Stimulated activated CD8-positive, alpha-beta memory T cell treated with anti-CD3 and anti-CD28 coated beads, Interleukin-15, amount 100 ng/mL, for 24 hours (primary cell): Measurements from ENCODE around the gene PTGIS.

ENCODE experiments used
- DNase-seq: peaks from one replicate; pipeline ENCODE4 v3.0.0-alpha.2; 2020; ENCODE audit warnings: low read depth

The PTGIS gene

DNA sequence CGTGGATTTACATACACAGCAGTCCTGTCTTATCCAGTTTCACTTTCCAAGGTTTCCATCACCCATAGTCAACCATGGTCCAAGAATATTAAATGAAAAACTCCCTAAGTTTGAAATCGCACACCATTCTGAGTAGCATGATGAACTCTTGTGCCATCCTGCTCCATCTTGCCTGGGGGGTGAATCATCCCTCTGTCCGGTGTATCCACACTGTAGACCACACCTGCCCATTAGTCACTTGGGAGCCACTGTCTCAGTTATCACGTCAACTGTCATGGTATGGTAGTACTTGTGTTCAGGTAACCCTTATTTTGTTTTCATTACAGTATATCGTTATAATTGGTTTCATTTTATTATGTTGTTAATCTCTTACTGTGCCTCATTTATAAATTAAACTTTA, 38.5 kb downstream of the PTGIS start:
- no peak for DNase-seq

- no peak for DNase-seq
These were observed 41.4 kb downstream of the PTGIS start for GRCh38 chr20:49526568-49526967.

GRCh38 chr20:49526056-49526455, 41.9 kb downstream of the PTGIS start:
- no peak for DNase-seq

DNA sequence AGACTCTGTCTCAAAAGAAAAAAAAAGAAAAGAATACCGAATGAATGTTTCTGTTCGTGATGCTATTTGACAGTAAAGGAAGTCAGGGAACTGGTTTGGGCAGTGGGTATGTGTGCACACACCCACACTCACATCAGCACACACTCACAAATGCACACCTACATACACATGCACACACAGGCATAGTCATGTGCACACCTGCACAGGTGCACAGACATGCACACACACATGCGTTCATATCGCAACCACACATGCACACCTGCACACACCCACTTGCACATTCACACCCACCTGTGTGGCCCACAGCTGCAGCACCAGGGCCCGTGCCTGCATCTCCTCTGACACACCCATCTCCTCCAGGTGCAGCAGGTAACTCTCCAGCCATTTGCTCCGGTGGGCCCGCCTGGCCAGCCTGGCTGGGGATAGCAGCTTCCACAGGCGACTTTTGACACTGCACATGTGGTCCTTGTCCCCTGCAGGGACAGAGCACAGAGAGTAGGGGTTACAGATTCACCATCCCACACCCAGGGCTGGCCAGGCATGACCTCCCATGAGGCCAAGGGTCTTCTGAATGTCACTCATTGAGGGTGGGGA, 44.1 kb downstream of the PTGIS start:
- no peak for DNase-seq

DNA sequence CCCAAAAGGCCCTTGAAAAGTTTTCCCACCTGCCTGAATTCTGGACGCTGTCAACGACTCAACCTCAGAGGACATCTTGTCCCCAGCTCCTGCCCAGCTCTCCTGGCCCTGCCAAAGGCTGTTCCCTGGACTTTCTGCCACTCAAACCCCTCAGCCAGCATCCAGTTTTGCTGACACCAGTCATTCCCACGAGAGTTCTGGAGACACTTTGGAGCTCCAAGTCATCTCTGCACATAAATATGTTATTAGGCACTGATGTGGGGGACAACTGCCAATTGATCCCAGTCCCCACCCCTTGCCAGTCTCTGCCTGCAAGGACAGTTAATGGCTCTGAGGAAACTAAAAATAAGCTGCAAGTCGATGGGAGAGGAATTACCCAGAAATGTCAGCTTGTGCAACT, 46.6 kb downstream of the PTGIS start:
- no peak for DNase-seq

- no peak for DNase-seq
These were observed 48.1 kb downstream of the PTGIS start for GRCh38 chr20:49519777-49520359.

- DNase-seq = no peak
These were observed 48.7 kb downstream of the PTGIS start for GRCh38 chr20:49519212-49519712.

DNA sequence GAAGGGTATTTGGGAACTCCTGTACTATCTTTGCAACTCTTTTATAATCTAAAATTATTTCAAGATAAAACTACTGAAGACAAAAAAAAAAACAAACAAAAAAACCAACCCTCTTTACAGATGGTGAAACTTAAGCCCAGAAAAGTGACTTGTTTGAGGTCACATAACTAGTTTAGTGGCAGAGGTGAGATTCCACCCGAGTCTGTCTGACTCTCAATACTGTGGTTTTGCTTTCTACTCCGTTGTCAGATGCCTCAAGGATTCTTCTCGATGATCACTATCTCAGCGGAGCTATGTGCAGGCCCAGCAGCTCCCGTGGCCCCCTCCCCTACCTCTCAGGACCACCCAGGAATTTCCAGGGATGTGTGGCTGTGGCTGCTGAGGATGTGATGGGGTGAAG, 49.4 kb downstream of the PTGIS start:
- no peak for DNase-seq

GRCh38 chr20:49517805-49518100, 50.2 kb downstream of the PTGIS start:
- DNase-seq = no peak

- no peak for DNase-seq
These were observed 50.8 kb downstream of the PTGIS start for GRCh38 chr20:49516916-49517804.

DNA sequence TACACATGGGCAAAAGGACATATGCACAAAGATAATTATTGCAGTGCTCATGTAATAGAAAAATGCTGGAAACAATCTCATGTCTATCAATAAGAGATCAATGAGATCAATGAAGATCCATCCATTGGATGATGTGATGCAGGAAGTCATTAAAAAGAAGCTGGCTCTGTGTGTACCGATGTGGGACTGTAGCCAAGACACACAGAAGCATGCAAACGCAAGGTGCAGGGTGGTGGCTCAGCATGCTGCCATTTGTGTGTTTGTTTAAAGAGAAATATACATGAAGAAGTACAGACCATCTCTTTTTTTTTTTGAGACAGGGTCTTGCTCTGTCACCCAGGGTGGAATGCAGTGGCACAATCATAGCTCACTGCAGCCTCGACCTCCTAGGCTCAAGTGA, 52.4 kb downstream of the PTGIS start:
- DNase-seq = no peak

- DNase-seq = no peak
These were observed 54.4 kb downstream of the PTGIS start for GRCh38 chr20:49513517-49513916.

DNA sequence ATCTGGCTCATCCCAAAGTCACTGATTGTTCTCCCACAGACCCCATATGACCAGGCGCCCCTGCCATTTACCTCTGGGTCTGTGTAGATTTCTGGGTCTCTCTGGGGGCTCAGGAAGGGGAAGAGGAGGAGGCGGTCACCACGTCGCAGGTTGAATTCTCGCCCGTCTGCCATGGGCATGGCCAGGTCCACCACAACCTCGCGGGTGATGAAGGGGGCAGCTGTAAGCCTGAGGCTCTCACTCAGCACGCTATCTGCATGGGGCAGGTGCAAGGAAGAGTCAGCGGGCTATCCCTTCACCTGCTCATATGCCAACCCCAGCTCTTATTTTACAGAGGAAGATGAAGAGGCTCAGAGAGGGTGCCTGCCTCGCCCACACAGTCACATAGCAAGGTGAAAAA, 54.9 kb downstream of the PTGIS start:
- no peak for DNase-seq

DNA sequence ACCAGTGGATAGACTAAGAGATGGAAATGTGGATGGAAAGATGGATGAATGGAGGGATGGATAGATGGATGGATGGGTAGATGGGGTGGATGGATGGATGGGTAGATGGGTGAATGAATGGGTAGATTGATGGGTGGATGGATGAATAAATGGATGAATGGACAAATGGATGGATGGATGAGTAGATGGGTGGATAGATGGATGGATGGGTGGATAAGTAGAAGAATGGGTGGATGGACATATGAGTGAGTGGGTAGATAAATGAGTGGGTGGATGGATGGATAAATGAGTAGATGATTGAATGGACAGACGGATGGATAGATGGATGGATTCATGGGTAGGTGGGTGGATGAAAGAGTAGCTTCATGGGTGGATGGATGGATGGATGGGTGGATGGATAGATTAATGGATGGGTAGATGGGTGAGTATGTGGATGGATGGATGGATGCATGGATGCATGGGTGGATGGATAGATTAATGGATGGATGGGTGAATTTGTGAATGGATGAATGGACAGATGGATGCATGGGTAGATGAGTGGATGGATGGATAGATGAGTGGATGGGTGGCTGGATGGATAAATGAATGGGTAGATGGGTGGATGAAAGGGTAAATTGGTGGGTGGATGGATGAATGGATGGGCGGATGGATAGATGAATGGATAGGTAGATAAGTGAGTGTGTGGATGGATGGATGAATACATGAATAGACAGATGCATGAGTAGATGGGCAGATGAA, 56.0 kb downstream of the PTGIS start:
- no peak for DNase-seq

DNA sequence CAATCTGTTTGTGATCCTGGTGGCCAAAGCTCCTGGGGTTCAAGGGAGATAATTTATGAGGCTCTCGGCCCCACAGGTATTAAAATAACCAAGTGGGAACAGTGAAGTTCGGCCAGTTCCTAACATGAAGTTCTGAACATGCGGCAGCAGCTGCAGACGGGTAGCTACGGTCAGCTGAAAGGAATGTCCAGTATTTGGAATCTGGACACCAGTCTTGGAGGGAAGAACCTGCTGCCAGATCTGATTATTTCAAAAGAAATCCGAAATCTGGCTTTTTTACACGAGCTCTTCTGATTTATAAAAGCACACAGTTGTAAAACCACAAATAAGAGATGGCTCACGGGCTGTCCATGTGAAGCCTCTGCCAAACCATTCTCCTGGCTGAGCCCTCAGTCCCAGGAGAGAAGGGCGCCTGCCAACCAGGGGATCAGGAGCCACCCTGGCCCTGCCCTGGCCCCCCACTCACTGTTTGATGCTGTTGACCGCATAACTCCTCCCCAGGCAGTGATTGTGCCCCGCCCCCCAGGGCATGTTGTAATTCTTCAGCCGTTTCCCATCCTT, 57.3 kb downstream of the PTGIS start:
- DNase-seq = no peak

GRCh38 chr20:49508435-49509199, 59.3 kb downstream of the PTGIS start:
- DNase-seq = no peak

DNA sequence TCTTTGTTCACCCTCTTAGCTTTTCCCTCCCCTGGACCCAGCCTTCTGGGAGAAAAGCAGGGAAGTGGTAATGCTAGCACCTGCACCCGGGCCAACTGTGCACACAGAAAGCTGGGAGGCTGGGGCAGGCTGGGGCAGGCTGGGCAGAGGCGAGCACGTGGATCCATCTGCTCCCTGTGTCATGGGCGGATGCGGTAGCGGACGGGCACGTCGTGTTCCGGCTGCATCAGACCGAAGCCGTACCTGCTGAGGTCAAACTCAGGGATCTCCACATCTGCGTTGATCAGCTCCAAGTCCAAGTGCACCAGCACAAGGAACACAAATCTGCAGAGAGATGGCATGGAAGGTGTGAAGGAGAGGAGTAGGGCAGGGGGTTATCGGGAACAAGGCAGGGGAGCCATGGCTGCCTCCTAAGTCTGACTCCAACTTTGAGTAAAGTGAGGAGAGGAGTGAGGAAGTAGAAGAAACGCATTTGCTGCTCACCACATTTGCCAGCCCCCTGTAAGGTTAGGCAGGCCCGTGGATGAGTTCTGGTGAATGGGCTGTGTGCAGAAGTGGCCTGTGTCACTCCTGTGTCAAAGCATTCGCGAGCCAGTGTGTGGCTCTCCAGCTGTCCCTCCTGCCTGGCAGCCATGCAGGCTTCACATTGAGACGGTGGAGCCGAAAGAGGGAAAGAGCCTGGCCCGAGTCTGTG, 60.0 kb downstream of the PTGIS start:
- no peak for DNase-seq

GRCh38 chr20:49505518-49505917, 62.4 kb downstream of the PTGIS start:
- DNase-seq = no peak

DNA sequence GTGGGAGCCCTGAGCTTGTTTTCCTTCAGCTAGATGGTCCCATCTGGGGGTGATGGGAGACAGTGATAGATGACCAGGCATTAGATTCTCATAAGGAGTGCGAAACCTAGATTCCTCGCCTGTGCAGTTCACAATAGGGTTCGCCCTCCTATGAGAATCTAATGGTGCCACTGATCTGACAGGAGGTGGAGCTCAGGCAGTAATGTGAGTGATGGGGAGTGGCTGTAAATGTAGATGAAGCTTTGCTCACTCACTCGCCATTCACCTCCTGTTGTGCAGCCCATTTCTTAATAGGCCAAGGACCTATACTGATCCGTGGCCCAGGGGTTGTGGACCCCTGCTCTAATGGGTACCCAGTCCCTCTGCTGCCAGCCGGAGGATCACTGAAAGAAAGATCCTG, 64.8 kb downstream of the PTGIS start:
- no peak for DNase-seq

DNA sequence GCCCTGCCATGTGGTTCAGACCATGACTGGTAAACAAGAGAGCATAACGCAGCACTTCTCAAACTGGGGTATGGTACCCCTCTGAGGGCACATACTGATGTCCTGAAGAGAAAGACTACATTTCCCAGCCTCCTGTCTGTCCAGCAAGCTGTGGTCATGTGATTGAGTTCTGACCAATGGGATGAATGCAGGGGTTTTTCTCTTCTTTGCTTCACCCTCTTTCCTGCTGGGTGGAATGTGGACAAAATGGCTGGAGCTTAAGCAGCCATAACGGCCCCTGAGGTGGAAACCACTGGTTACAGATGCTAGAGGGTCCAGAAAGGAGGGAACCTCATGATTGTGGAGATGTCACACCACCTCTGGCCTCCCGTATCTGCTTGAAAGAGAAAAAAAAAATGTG, 66.0 kb downstream of the PTGIS start:
- DNase-seq = no peak

DNA sequence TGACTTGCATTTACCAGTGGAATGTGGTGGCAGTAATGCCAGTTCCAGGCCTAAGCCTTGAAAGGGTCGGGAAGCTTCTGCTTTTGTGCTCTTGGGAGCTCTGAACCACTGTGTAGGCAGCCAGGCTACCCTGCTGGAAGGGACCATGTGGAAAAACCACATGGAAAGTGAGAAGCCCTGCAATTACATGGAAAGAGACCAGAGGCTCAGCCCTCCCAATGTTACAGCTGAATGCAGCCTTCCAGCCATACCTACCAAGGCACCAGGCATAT, 70.6 kb downstream of the PTGIS start:
- no peak for DNase-seq
